OCI-LY7 (cell line): ENCODE results near the gene KDM5C. TPM values are rescaled to one million over a fixed set of nuclear protein-coding genes. Genes with fewer than 3 reads are reported as not detected.

Experiments used
- BruUV-seq: library from RNA; stranded (reverse); fragments of 400-500 nt; replicated peaks from 2 replicates; lab custom pipeline; 2021; lab: Mats Ljungman, UMichigan
- CTCF ChIA-PET: fragments of 300-600 bp; sonication (Branson Sonifier 250); formaldehyde crosslinking; loops from one replicate; lab custom pipeline; 2022; ENCODE audit warnings: antibody characterized with exemption; ENCODE audit not compliant: unreplicated experiment; lab: Charles Lee
- POLR2A ChIA-PET: fragments of 300-600 bp; sonication (Branson Sonifier 250); formaldehyde crosslinking; loops from one replicate; lab custom pipeline; 2022; ENCODE audit warnings: antibody characterized with exemption; lab: Charles Lee
- DNase-seq: peaks from one replicate; pipeline ENCODE4 v3.0.0-alpha.2; 2015; ENCODE audit warnings: low spot score
- H2AFZ ChIP-seq: fragments of 200-600 bp; sonication (generic), shearing (Covaris generic); 2 replicates; pipeline ENCODE4 v1.6.1; 2014; ENCODE audit warnings: mild to moderate bottlenecking, antibody characterized with exemption, low read length, moderate library complexity
- H3K27ac ChIP-seq: fragments of 200-600 bp; sonication (generic); 2 replicates; pipeline ENCODE4 v1.5.1; 2014; ENCODE audit warnings: mixed run types, low read depth, mild to moderate bottlenecking, moderate library complexity, low read length, inconsistent platforms; ENCODE audit not compliant: poor library complexity, severe bottlenecking
- H3K36me3 ChIP-seq: fragments of 200-600 bp; sonication (generic); 2 replicates; pipeline ENCODE4 v1.6.1; 2014; ENCODE audit warnings: mild to moderate bottlenecking, antibody characterized with exemption, low read length, moderate library complexity, mixed read lengths; ENCODE audit not compliant: insufficient read depth
- H3K4me1 ChIP-seq: fragments of 200-600 bp; sonication (generic); 2 replicates; pipeline ENCODE4 v1.5.1; 2014; ENCODE audit warnings: mild to moderate bottlenecking, low read length; ENCODE audit not compliant: insufficient read depth, poor library complexity, severe bottlenecking
- H3K4me2 ChIP-seq: fragments of 200-600 bp; sonication (generic); 2 replicates; pipeline ENCODE4 v1.6.1; 2014; ENCODE audit warnings: mild to moderate bottlenecking, low read length
- H3K4me3 ChIP-seq: fragments of 200-600 bp; sonication (generic); 2 replicates; pipeline ENCODE4 v1.5.1; 2014; ENCODE audit warnings: mild to moderate bottlenecking, low read depth, low read length; ENCODE audit not compliant: poor library complexity, severe bottlenecking
- H3K79me2 ChIP-seq: fragments of 200-600 bp; sonication (generic); 2 replicates; pipeline ENCODE4 v1.6.1; 2016; ENCODE audit warnings: low read depth, mild to moderate bottlenecking, low read length, moderate library complexity, mixed read lengths; ENCODE audit not compliant: insufficient read depth
- H3K9me2 ChIP-seq: fragments of 200-600 bp; sonication (generic); 2 replicates; pipeline ENCODE4 v1.6.1; 2016; ENCODE audit warnings: mild to moderate bottlenecking, low read length, mixed read lengths; ENCODE audit not compliant: insufficient read depth
- H3K9me3 ChIP-seq: fragments of 200-600 bp; sonication (generic); 2 replicates; pipeline ENCODE4 v1.6.1; 2014; ENCODE audit warnings: mild to moderate bottlenecking, mixed run types, low read length, mixed read lengths
- H4K20me1 ChIP-seq: fragments of 200-600 bp; sonication (generic); 2 replicates; pipeline ENCODE4 v1.6.1; 2014; ENCODE audit warnings: mild to moderate bottlenecking, antibody characterized with exemption, low read length, moderate library complexity, mixed read lengths; ENCODE audit not compliant: insufficient read depth
- EZH2phosphoT487 ChIP-seq: fragments of 200-600 bp; sonication (generic); IDR thresholded peaks from 2 replicates; pipeline ENCODE4 v1.6.1; 2018; ENCODE audit warnings: low read depth, borderline replicate concordance, mild to moderate bottlenecking, mixed run types, antibody characterized with exemption, low read length, moderate library complexity, mixed read lengths
- intact Hi-C: fragments of 100-400 bp; cut with micrococcal nuclease; formaldehyde crosslinking; loops from one replicate; pipeline ENCODE4 v1.10.0; 2022; ENCODE audit not compliant: unreplicated experiment
- total RNA-seq, 2 experiments: library from RNA; depleted of rRNA in 1 of 2; stranded (reverse); fragments of >200 nt in 1 of 2; shearing (Covaris generic) in 1 of 2; gene quantifications; 2 replicates each; pipeline ENCODE4 v1.2.3, GENCODE V29; 2014 to 2022
- TF ChIP-seq, protein P1 (sequence below): fragments of 200-600 bp; sonication (generic); conservative IDR thresholded peaks from 2 replicates; pipeline ENCODE4 v1.5.1; 2014; ENCODE audit warnings: mild to moderate bottlenecking, antibody characterized with exemption, low read length, moderate library complexity, mixed read lengths

The KDM5C gene
- total RNA-seq, 2 experiments from 2014 or later = 54.8 to 90.5 TPM

DNA sequence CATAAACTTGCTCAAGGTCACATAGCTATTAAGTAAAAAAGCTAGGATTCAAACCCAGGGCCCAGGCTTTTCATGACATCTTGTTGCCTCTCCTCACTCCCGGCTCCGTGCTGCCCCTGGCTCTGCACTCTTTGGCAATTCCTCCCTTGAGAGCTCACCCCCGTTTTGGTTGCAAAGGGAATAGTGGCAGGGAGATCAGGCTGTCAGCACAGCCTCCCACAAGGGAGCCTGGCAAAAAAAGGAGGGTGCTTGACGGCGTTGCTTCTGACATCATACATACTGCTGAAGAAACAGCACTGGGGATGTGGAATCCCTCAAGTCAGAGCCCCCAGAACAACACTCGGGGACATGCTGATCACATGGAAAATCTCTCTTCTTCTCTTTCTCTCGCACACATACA is 35.8 kb upstream of the KDM5C start:
- H3K4me1 ChIP-seq = no peaks in the 10 kb centered on the region
- POLR2A ChIA-PET = interaction anchor here (0.7 kb wide), 1 partner anchor 266 kb away, joined by 3 read pairs; no protein-coding TSS in a partner anchor
- no peak overlapping the region for H3K4me3 ChIP-seq
- intact Hi-C loops = no loop called here
- H3K4me2 ChIP-seq = no peak overlapping the region
- DNase-seq = no peak
- no TSS peak for BruUV-seq
- H3K9me2 ChIP-seq = no peaks in the 10 kb centered on the region
- H3K9me3 ChIP-seq = no peaks in the 10 kb centered on the region
- H3K79me2 ChIP-seq = no peaks in the 10 kb centered on the region
- H3K27ac ChIP-seq = no peak overlapping the region
- TF ChIP-seq, protein P1, sequence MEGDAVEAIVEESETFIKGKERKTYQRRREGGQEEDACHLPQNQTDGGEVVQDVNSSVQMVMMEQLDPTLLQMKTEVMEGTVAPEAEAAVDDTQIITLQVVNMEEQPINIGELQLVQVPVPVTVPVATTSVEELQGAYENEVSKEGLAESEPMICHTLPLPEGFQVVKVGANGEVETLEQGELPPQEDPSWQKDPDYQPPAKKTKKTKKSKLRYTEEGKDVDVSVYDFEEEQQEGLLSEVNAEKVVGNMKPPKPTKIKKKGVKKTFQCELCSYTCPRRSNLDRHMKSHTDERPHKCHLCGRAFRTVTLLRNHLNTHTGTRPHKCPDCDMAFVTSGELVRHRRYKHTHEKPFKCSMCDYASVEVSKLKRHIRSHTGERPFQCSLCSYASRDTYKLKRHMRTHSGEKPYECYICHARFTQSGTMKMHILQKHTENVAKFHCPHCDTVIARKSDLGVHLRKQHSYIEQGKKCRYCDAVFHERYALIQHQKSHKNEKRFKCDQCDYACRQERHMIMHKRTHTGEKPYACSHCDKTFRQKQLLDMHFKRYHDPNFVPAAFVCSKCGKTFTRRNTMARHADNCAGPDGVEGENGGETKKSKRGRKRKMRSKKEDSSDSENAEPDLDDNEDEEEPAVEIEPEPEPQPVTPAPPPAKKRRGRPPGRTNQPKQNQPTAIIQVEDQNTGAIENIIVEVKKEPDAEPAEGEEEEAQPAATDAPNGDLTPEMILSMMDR = no peak
- no peak for TF ChIP-seq EZH2phosphoT487
- H2AFZ ChIP-seq = no peak overlapping the region
- CTCF ChIA-PET = no interaction called here
- H3K36me3 ChIP-seq = no peaks in the 10 kb centered on the region
- H4K20me1 ChIP-seq = no peaks in the 10 kb centered on the region

DNA sequence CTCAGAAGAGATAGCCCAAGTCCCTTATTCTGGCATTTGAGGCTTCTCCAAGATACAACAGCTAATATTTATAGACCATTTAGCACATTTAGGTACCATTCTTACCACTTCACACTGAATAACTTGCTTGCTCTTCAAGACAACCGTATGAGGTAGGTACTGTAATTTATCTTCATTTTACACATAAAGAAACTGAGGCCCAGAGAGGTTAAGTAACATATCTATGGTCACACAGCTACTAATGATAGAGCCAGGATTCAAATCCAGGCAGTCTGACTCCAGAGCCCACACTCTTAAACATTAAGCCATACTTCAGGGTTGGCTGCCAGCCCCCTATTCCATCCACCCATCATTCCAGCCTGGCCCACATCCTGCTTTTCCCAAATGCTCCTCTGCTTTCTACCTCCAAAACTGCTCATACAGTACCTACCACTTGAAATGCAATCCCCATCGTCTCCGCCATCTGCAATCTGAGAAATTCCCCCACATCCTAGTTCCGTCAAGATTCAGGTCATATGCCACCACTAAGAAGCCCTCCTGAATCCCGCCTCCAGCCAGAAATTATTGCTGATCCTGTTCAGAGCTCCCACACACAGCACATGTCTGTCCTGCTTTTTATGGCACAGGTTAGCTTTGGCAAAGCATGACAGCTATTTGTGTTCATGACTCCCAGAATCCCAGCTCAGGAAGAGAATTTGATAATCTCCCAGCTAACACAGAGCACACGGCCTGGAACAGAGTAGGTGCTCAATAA is 32.8 kb upstream of the KDM5C start:
- CTCF ChIA-PET = no interaction called here
- Histone ChIP-seq H3K4me1 (no peaks in the 10 kb centered on the region), H3K4me3 (no peak overlapping the region), H4K20me1 (no peaks in the 10 kb centered on the region), H3K4me2 (no peak overlapping the region), H3K36me3 (no peaks in the 10 kb centered on the region), H3K9me3 (no peaks in the 10 kb centered on the region), H3K9me2 (no peaks in the 10 kb centered on the region), H3K79me2 (no peaks in the 10 kb centered on the region), H3K27ac (no peak overlapping the region), H2AFZ (no peak overlapping the region)
- BruUV-seq = no TSS peak
- intact Hi-C loops = no loop called here
- no peak for DNase-seq
- TF ChIP-seq, protein P1 = no peak
- TF ChIP-seq EZH2phosphoT487 = no peak
- POLR2A ChIA-PET = no interaction called here

DNA sequence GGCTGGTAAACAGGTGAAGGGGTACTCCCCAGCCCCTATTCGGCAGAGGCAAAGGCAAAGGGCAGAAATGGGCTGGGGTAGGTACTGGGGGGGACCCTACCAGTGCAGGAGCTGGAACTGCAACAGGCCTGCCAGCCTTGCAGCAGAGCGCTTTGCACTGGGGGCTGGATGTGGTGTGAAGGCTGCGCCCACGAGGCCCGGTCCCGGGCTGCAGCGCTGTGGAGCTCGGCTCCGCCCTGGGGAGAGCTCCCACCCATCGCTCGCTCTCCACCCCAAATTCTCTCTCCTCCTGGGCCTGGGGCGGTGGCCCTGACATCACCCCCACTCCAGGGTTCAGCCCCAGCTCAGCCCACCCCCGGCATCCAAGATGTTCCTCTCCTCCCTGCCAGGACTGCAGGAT is 32.2 kb upstream of the KDM5C start:
- CTCF ChIA-PET = no interaction called here
- Histone ChIP-seq H3K9me2 (no peaks in the 10 kb centered on the region), H3K4me1 (no peaks in the 10 kb centered on the region), H3K4me2 (no peak overlapping the region), H3K79me2 (no peaks in the 10 kb centered on the region), H2AFZ (no peak overlapping the region), H3K27ac (no peak overlapping the region), H4K20me1 (no peaks in the 10 kb centered on the region), H3K36me3 (no peaks in the 10 kb centered on the region), H3K4me3 (no peak overlapping the region), H3K9me3 (no peaks in the 10 kb centered on the region)
- DNase-seq = no peak
- POLR2A ChIA-PET = no interaction called here
- BruUV-seq = no TSS peak
- intact Hi-C loops = no loop called here
- TF ChIP-seq, protein P1 = no peak
